NB4 (cell line): ENCODE results near the gene GAS2.

ENCODE experiments used
- DNase-seq: peaks from one replicate; pipeline ENCODE4 v3.0.0; 2010; ENCODE audit warnings: low read depth
- H3K4me3 ChIP-seq: one replicate; pipeline ENCODE4 v1.5.1; 2011; ENCODE audit warnings: mild to moderate bottlenecking, low read depth, low read length, moderate library complexity
- CTCF ChIP-seq: IDR thresholded peaks from one replicate; pipeline ENCODE4 v1.5.1; 2012; ENCODE audit warnings: low read depth, low read length
- MAX ChIP-seq: IDR thresholded peaks from 2 replicates; pipeline ENCODE4 v1.6.1; 2011; ENCODE audit warnings: low read depth, low read length
- MYC ChIP-seq: IDR thresholded peaks from 2 replicates; pipeline ENCODE4 v1.6.1; 2011; ENCODE audit warnings: low read depth, low read length
- POLR2A ChIP-seq: IDR thresholded peaks from 2 replicates; pipeline ENCODE4 v1.6.1; 2011; ENCODE audit warnings: mild to moderate bottlenecking; ENCODE audit not compliant: insufficient read length; ENCODE audit errors: extremely low read depth

Gene GAS2

GRCh38 chr11:22668005-22668796 lies 1.8 kb downstream of the GAS2 start:
- TF ChIP-seq MYC (no peak), POLR2A (no peak), CTCF (no peak), MAX (no peak)
- no peak for DNase-seq
- H3K4me3 ChIP-seq = no peak overlapping the region

GRCh38 chr11:22669368-22669767 lies 3.0 kb downstream of the GAS2 start:
- no peak for TF ChIP-seq CTCF
- TF ChIP-seq POLR2A = no peak
- no peak for TF ChIP-seq MAX
- no peak for TF ChIP-seq MYC
- no peak overlapping the region for H3K4me3 ChIP-seq
- DNase-seq = no peak

GRCh38 chr11:22670830-22671229 lies 4.4 kb downstream of the GAS2 start:
- no peak for TF ChIP-seq MAX
- TF ChIP-seq MYC = no peak
- no peak for TF ChIP-seq POLR2A
- TF ChIP-seq CTCF = no peak
- peak; percentile 9 for DNase-seq
- H3K4me3 ChIP-seq = no peak overlapping the region

GRCh38 chr11:22671751-22672150 lies 5.3 kb downstream of the GAS2 start:
- no peak for DNase-seq
- no peak overlapping the region for H3K4me3 ChIP-seq
- no peak for TF ChIP-seq MYC
- no peak for TF ChIP-seq POLR2A

- no peak overlapping the region for H3K4me3 ChIP-seq
- TF ChIP-seq MAX (no peak), CTCF (no peak), POLR2A (no peak), MYC (no peak)
- DNase-seq = no peak
These were observed 8.3 kb downstream of the GAS2 start for GRCh38 chr11:22674470-22675439.

- peak; percentile 4 for DNase-seq
- H3K4me3 ChIP-seq = no peak overlapping the region
- no peak for TF ChIP-seq MYC
- no peak for TF ChIP-seq CTCF
- TF ChIP-seq MAX = no peak
- TF ChIP-seq POLR2A = no peak
These were observed 10.9 kb downstream of the GAS2 start for GRCh38 chr11:22677153-22677903.
